H9 (cell line): ENCODE results near the gene SLC9A1. TPM values are rescaled to one million over a fixed set of nuclear protein-coding genes. Genes with fewer than 3 reads are reported as not detected.

Source experiments
- DNase-seq: peaks from one replicate; pipeline ENCODE4 v3.0.0-alpha.2; 2017
- H2AFZ ChIP-seq: one replicate; pipeline ENCODE4 v1.6.1; 2013; ENCODE audit warnings: mild to moderate bottlenecking, low read length, control low read depth, moderate library complexity
- H2AK5ac ChIP-seq: 2 replicates; pipeline ENCODE4 v1.6.1; 2013; ENCODE audit warnings: low read length, control low read depth, mixed read lengths; ENCODE audit not compliant: insufficient read length
- H2BK120ac ChIP-seq: one replicate; pipeline ENCODE4 v1.6.1; 2013; ENCODE audit warnings: low read depth, mild to moderate bottlenecking, low read length, control low read depth, inconsistent platforms; ENCODE audit not compliant: poor library complexity, severe bottlenecking
- H2BK12ac ChIP-seq: 2 replicates; pipeline ENCODE4 v1.6.1; 2013; ENCODE audit warnings: low read length, control low read depth, mixed read lengths, low read depth; ENCODE audit not compliant: insufficient read length
- H2BK15ac ChIP-seq: 2 replicates; pipeline ENCODE4 v1.6.1; 2013; ENCODE audit warnings: low read depth, low read length, control low read depth
- H2BK20ac ChIP-seq: one replicate; pipeline ENCODE4 v1.6.1; 2013; ENCODE audit warnings: low read depth, mild to moderate bottlenecking, low read length, control low read depth, inconsistent platforms; ENCODE audit not compliant: poor library complexity, severe bottlenecking
- H2BK5ac ChIP-seq: 2 replicates; pipeline ENCODE4 v1.6.1; 2013; ENCODE audit warnings: low read length, control low read depth, mixed read lengths; ENCODE audit not compliant: insufficient read length
- H3K14ac ChIP-seq: 2 replicates; pipeline ENCODE4 v1.6.1; 2013; ENCODE audit warnings: low read length, control low read depth; ENCODE audit not compliant: insufficient read depth
- H3K18ac ChIP-seq: 2 replicates; pipeline ENCODE4 v1.6.1; 2013; ENCODE audit warnings: low read depth, mild to moderate bottlenecking, mixed read lengths, low read length, control low read depth; ENCODE audit not compliant: insufficient read length
- H3K23ac ChIP-seq: 2 replicates; pipeline ENCODE4 v1.6.1; 2013; ENCODE audit warnings: low read length, control low read depth, mixed read lengths, low read depth; ENCODE audit not compliant: insufficient read length
- H3K23me2 ChIP-seq: 2 replicates; pipeline ENCODE4 v1.6.1; 2013; ENCODE audit warnings: low read depth, mild to moderate bottlenecking, mixed read lengths, low read length, control low read depth; ENCODE audit not compliant: insufficient read length, poor library complexity, severe bottlenecking
- H3K27ac ChIP-seq: 2 replicates; pipeline ENCODE4 v1.5.1; 2013; ENCODE audit warnings: low read length, control low read depth, mixed read lengths, low read depth; ENCODE audit not compliant: insufficient read length
- H3K27me3 ChIP-seq: 2 replicates; pipeline ENCODE4 v1.6.1; 2013; ENCODE audit warnings: low read length, control low read depth, inconsistent platforms; ENCODE audit not compliant: insufficient read depth
- H3K4ac ChIP-seq: 2 replicates; pipeline ENCODE4 v1.6.1; 2013; ENCODE audit warnings: low read depth, mild to moderate bottlenecking, control low read depth, inconsistent platforms, low read length, moderate library complexity
- H3K4me1 ChIP-seq: 2 replicates; pipeline ENCODE4 v1.6.1; 2013; ENCODE audit warnings: low read length, control low read depth, inconsistent platforms; ENCODE audit not compliant: insufficient read depth
- H3K4me2 ChIP-seq: 2 replicates; pipeline ENCODE4 v1.6.1; 2013; ENCODE audit warnings: low read length, control low read depth, mixed read lengths; ENCODE audit not compliant: insufficient read length, insufficient read depth
- H3K56ac ChIP-seq: 2 replicates; pipeline ENCODE4 v1.6.1; 2013; ENCODE audit warnings: low read depth, mild to moderate bottlenecking, mixed read lengths, low read length, control low read depth; ENCODE audit not compliant: insufficient read length
- H3K79me1 ChIP-seq: 2 replicates; pipeline ENCODE4 v1.6.1; 2013; ENCODE audit warnings: low read depth, mild to moderate bottlenecking, moderate library complexity, low read length, control low read depth, inconsistent platforms; ENCODE audit not compliant: insufficient read depth, poor library complexity, severe bottlenecking
- H3K79me2 ChIP-seq: 2 replicates; pipeline ENCODE4 v1.6.1; 2013; ENCODE audit warnings: low read length, control low read depth, inconsistent platforms; ENCODE audit not compliant: insufficient read depth
- H3K9ac ChIP-seq: 2 replicates; pipeline ENCODE4 v1.6.1; 2013; ENCODE audit warnings: low read length, control low read depth, mixed read lengths; ENCODE audit not compliant: insufficient read length; ENCODE audit errors: extremely low read depth
- H3K9me3 ChIP-seq: one replicate; pipeline ENCODE4 v1.6.1; 2013; ENCODE audit warnings: low read depth, low read length, inconsistent platforms; ENCODE audit not compliant: control insufficient read depth
- H3T11ph ChIP-seq: one replicate; pipeline ENCODE4 v1.6.1; 2013; ENCODE audit warnings: mild to moderate bottlenecking, low read length, control low read depth, inconsistent platforms
- H4K20me1 ChIP-seq: one replicate; pipeline ENCODE4 v1.6.1; 2013; ENCODE audit not compliant: control insufficient read depth, insufficient read length, insufficient read depth
- H4K5ac ChIP-seq: 2 replicates; pipeline ENCODE4 v1.6.1; 2013; ENCODE audit warnings: low read depth, mild to moderate bottlenecking, mixed read lengths, low read length, control low read depth; ENCODE audit not compliant: insufficient read length
- H4K8ac ChIP-seq: replicated peaks from 2 replicates; pipeline ENCODE4 v1.6.1; 2013; ENCODE audit warnings: low read length, control low read depth, mixed read lengths, low read depth; ENCODE audit not compliant: insufficient read length
- H4K91ac ChIP-seq: 2 replicates; pipeline ENCODE4 v1.6.1; 2013; ENCODE audit warnings: low read depth, mild to moderate bottlenecking, moderate library complexity, mixed read lengths, low read length, control low read depth; ENCODE audit not compliant: insufficient read length
- H3K27ac Mint-ChIP-seq, 3 experiments: 2 replicates in 2 of 3; 3 replicates in 1 of 3; pipeline ENCODE4 v1.8.0; 2020 to 2021; ENCODE audit warnings: mixed read lengths in 3 of 3, mild to moderate bottlenecking in 1 of 3, moderate library complexity in 1 of 3
- H3K27me3 Mint-ChIP-seq: 2 replicates; pipeline ENCODE4 v1.8.0; 2021; ENCODE audit warnings: low read depth, mild to moderate bottlenecking, moderate library complexity, mixed read lengths
- H3K36me3 Mint-ChIP-seq, 3 experiments: 2 replicates in 2 of 3; 3 replicates in 1 of 3; pipeline ENCODE4 v1.8.0; 2020 to 2021; ENCODE audit warnings: low read depth in 3 of 3, mixed read lengths in 3 of 3; ENCODE audit not compliant: insufficient read depth in 1 of 3
- H3K4me1 Mint-ChIP-seq, 2 experiments: 2 replicates each; pipeline ENCODE4 v1.8.0; 2020; ENCODE audit warnings: mixed read lengths in 2 of 2
- H3K4me3 Mint-ChIP-seq, 2 experiments: 2 replicates in 1 of 2; 3 replicates in 1 of 2; pipeline ENCODE4 v1.8.0; 2020 to 2021; ENCODE audit warnings: mild to moderate bottlenecking in 2 of 2, mixed read lengths in 2 of 2, moderate library complexity in 1 of 2
- H3K9me3 Mint-ChIP-seq, 2 experiments: 2 replicates in 1 of 2; 3 replicates in 1 of 2; pipeline ENCODE4 v1.8.0; 2020; ENCODE audit warnings: mild to moderate bottlenecking in 2 of 2, mixed read lengths in 2 of 2, moderate library complexity in 1 of 2
- WGBS: extraction: QIAGEN DNeasy Blood & Tissue Kit; methylation state at CpG from one replicate; pipeline ENCODE4 v1.1.7; 2013; ENCODE audit warnings: missing lambda C conversion rate, low lambda C conversion rate, mixed read lengths; ENCODE audit not compliant: insufficient read length; ENCODE audit errors: extremely low coverage; 5-methylcytosine and 5-hydroxymethylcytosine counted together
- total RNA-seq: library from RNA; stranded (reverse); gene quantifications from 2 replicates; pipeline ENCODE4 v1.2.1, GENCODE V29; 2021
- TF ChIP-seq, protein P1 (sequence below): fragments of 200-600 bp; sonication (generic); conservative IDR thresholded peaks from 3 replicates; pipeline ENCODE4 v1.8.0; 2021; ENCODE audit warnings: antibody characterized with exemption, mild to moderate bottlenecking

SLC9A1 gene
- total RNA-seq, 1 experiment from 2014 or later, result 20.8 TPM

DNA sequence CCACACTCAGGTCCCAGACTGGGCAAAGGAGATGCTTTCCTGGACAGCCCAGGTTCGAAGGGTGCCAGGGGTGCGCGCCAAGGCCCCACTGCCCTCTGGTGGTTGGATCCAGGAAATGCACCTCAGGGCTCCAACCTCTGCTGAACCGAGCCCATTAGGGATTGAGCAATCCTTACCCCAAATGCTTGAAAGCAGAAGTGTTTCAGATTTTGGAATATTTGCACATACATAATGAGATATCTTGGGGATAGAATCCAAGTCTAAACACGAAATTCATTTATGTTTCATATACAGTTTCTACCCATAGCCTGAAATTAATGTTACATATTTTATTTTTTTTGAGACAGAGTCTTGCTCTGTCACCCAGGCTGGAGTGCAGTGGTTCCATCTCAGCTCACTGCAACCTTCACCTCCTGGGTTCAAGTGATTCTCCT, 57.4 kb downstream of the SLC9A1 start:
- H3K4me2 ChIP-seq, result no peak overlapping the region
- no peak overlapping the region for H2BK120ac ChIP-seq
- H3K27ac Mint-ChIP-seq, result no peak overlapping the region; a peak in 1 of 7 replicates
- no peak overlapping the region for H3K27ac ChIP-seq
- no peak overlapping the region for H2BK5ac ChIP-seq
- H3K9me3 ChIP-seq, result no peaks in the 10 kb centered on the region
- no peak overlapping the region for H4K8ac ChIP-seq
- H2AFZ ChIP-seq, result no peak overlapping the region
- no peak overlapping the region for H3K23ac ChIP-seq
- H3K79me1 ChIP-seq, result no peaks in the 10 kb centered on the region
- DNase-seq, result peak; percentile 81
- no peak overlapping the region for H4K5ac ChIP-seq
- no peak overlapping the region for H3T11ph ChIP-seq
- H2AK5ac ChIP-seq, result no peak overlapping the region
- H4K91ac ChIP-seq, result no peak overlapping the region
- no peak overlapping the region; a peak in 1 of 5 replicates for H3K4me3 Mint-ChIP-seq
- H3K79me2 ChIP-seq, result no peaks in the 10 kb centered on the region
- no peak overlapping the region for H3K9ac ChIP-seq
- no peaks in the 10 kb centered on the region for H3K36me3 Mint-ChIP-seq
- H2BK15ac ChIP-seq, result no peak overlapping the region
- WGBS, result no CpG with 5 or more reads among the region's 5 CpGs
- no peak overlapping the region for H3K56ac ChIP-seq
- no peaks in the 10 kb centered on the region; a peak in 1 of 5 replicates for H3K9me3 Mint-ChIP-seq
- no peak overlapping the region for H2BK20ac ChIP-seq
- no peaks in the 10 kb centered on the region for H3K4me1 ChIP-seq
- H3K27me3 ChIP-seq, result no peaks in the 10 kb centered on the region
- no peak overlapping the region for H3K14ac ChIP-seq
- no peaks in the 10 kb centered on the region for H4K20me1 ChIP-seq
- TF ChIP-seq, protein P1, sequence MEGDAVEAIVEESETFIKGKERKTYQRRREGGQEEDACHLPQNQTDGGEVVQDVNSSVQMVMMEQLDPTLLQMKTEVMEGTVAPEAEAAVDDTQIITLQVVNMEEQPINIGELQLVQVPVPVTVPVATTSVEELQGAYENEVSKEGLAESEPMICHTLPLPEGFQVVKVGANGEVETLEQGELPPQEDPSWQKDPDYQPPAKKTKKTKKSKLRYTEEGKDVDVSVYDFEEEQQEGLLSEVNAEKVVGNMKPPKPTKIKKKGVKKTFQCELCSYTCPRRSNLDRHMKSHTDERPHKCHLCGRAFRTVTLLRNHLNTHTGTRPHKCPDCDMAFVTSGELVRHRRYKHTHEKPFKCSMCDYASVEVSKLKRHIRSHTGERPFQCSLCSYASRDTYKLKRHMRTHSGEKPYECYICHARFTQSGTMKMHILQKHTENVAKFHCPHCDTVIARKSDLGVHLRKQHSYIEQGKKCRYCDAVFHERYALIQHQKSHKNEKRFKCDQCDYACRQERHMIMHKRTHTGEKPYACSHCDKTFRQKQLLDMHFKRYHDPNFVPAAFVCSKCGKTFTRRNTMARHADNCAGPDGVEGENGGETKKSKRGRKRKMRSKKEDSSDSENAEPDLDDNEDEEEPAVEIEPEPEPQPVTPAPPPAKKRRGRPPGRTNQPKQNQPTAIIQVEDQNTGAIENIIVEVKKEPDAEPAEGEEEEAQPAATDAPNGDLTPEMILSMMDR, result peak; percentile 99
- H2BK12ac ChIP-seq, result no peak overlapping the region
- no peak overlapping the region for H3K18ac ChIP-seq
- H3K23me2 ChIP-seq, result no peaks in the 10 kb centered on the region
- peaks cover 20 to 21% of the 10 kb centered on the region in 2 experiments for H3K4me1 Mint-ChIP-seq
- no peak overlapping the region for H3K4ac ChIP-seq
- no peaks in the 10 kb centered on the region for H3K27me3 Mint-ChIP-seq
